Testis (tissue), 3 donors: ENCODE results near the gene ST7. TPM values are rescaled to one million over a fixed set of nuclear protein-coding genes. Genes with fewer than 3 reads are reported as not detected.
A peak's percentile ranks its signal among the peaks of the same experiment; 100 is the strongest.

ENCODE experiments used
- DNase-seq: peaks from one replicate; pipeline ENCODE4 v3.0.0-alpha.2; 2019
- H3K27ac ChIP-seq, 2 donors: fragments of 200-600 bp; sonication (generic); one replicate each; pipeline ENCODE4 v1.5.1; 2019
- H3K27me3 ChIP-seq: fragments of 200-600 bp; sonication (generic); one replicate; pipeline ENCODE4 v1.5.1; 2019
- H3K36me3 ChIP-seq: fragments of 200-600 bp; sonication (generic); one replicate; pipeline ENCODE4 v1.5.1; 2017; ENCODE audit warnings: low read depth; ENCODE audit errors: missing control alignments
- H3K4me1 ChIP-seq: fragments of 200-600 bp; sonication (generic); one replicate; pipeline ENCODE4 v1.5.1; 2019
- H3K4me3 ChIP-seq, 2 donors: fragments of 200-600 bp; sonication (generic); one replicate each; pipeline ENCODE4 v1.5.1; 2017 to 2019
- H3K9me3 ChIP-seq: fragments of 200-600 bp; sonication (generic); one replicate; pipeline ENCODE4 v1.5.1; 2017
- CTCF ChIP-seq, 3 experiments: fragments of 450-650 bp in 2 of 3; fragments of 200-600 bp in 1 of 3; sonication (generic) in 1 of 3; IDR thresholded peaks; one replicate each; pipeline ENCODE4 v1.5.1; 2016 to 2019; ENCODE audit warnings: antibody characterized with exemption in 3 of 3, mild to moderate bottlenecking in 2 of 3, moderate library complexity in 1 of 3
- POLR2A ChIP-seq: fragments of 450-650 bp; IDR thresholded peaks from one replicate; pipeline ENCODE4 v1.6.1; 2017; ENCODE audit warnings: antibody characterized with exemption, mild to moderate bottlenecking, moderate library complexity
- WGBS, 2 donors: methylation state at CpG; one replicate each; pipeline ENCODE4 v1.1.5; 2018; 5-methylcytosine and 5-hydroxymethylcytosine counted together
- intact Hi-C: fragments of 100-400 bp; cut with DNase I; formaldehyde crosslinking; loops from one replicate; pipeline ENCODE4 v1.15.1; 2023; ENCODE audit warnings: low total_unique reads
- polyA plus RNA-seq: library from polyadenylated mRNA; stranded (reverse); fragments of 350-450 nt; fragmentation: Illumina TruSeq; extraction: RNeasy Lipid Tissue Mini Kit (QIAGEN cat#74804); gene quantifications from one replicate; pipeline ENCODE4 v1.2.3, GENCODE V29; 2014; ENCODE audit warnings: low read depth, low replicate concordance; ENCODE audit not compliant: insufficient read depth
- total RNA-seq, 2 donors: library from RNA; depleted of rRNA; stranded (reverse); fragments of >200 nt; gene quantifications; one replicate each; pipeline ENCODE4 v1.2.3, GENCODE V29; 2016

Gene ST7
- total and polyA plus RNA-seq, 3 donors from 2014 or later: 15.9 to 25.3 (median 23.2) TPM

DNA sequence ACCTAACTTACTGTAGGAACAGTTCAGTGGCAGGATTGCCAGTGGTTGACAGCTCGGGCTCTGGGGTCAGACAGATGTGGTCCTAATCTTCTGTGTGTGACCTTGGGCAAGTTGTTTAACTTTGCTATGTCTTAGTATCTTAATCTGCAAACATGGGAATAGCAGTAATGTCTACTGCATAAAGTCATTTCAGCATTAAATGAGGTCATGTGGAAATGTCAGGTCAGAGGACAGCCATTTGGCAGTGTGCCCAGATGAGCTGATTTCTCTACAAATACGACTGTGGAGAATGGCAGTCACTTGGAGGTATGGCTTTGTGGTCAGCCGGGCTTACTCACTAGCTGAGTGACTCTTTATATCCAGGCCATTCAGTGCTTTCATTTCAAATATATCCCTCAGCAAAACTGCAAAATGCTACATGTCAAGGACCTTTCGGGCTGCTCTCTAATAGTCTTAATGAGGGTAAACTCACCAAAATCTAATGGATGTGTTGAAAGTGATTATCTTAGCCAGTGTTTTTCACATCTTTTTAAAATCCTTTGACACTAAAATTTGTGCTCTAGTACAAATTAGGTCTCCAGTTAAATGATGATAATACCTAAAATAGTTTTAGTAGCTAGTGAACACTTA lies 171.4 kb downstream of the ST7 start:
- Histone ChIP-seq H3K4me1 (no peaks in the 10 kb centered on the region), H3K36me3 (no peaks in the 10 kb centered on the region), H3K27me3 (no peaks in the 10 kb centered on the region), H3K9me3 (no peaks in the 10 kb centered on the region), H3K4me3 (no peak overlapping the region), H3K27ac (no peak overlapping the region)
- 64 to 67% methylated on average over 4 of the region's 4 CpGs for WGBS, 2 donors
- DNase-seq: peak; percentile 55
- intact Hi-C loops: no loop called here
- TF ChIP-seq CTCF (IDR thresholded peaks at IDR 0.05) (no peak), POLR2A (no peak)

DNA sequence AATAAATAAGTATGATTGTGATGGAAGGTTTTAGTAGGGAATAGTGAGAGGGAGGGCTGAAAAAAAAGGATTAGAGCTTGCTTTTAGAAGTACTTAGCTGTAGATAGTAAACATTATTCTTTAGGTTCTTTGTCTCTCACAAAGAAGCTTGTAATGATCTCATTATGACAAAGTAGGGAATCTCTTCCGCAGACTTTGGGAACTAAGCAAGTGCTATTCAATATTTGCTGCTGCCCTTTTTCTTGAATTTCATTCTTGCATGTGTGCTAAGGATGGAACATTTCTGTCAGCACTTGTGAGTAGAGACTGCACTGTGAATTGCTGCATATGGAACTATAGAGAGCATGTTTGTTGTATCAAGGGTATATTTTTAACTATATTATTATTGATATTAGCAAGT lies 173.4 kb downstream of the ST7 start:
- no peaks in the 10 kb centered on the region for H3K36me3 ChIP-seq
- DNase-seq: no peak
- no peaks in the 10 kb centered on the region for H3K4me1 ChIP-seq
- TF ChIP-seq POLR2A: no peak
- H3K9me3 ChIP-seq: no peaks in the 10 kb centered on the region
- intact Hi-C loops: no loop called here
- 97 to 100% methylated on average over 1 of the region's 1 CpG for WGBS, 2 donors
- H3K4me3 ChIP-seq: no peak overlapping the region
- no peak overlapping the region for H3K27ac ChIP-seq
- no peaks in the 10 kb centered on the region for H3K27me3 ChIP-seq

DNA sequence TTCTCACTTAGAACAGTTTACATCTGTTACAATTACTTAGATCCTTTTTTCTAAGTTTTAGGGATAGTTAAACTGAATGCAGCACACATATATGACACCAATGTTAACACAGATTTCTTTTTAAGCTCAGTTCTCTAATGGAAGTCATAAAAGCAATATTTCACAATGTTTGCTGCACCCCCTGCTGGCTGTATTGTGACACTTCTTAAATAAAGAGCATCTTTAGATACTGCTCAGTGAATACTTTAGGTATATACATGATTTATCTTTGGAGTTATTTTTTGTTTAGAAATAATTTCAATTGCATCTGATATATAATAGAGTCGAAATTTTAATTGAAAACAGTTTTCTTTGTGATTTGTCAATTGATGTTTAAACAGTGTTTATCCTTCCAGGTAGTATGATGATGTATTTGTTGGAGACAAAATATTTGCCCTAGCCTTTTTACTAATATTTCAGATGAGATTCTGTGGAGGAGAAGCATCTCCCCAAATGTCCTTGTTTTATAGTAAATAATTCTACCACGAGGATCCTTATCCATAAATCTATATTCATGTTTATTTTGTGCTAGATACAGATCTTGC lies 174.4 kb downstream of the ST7 start:
- no peaks in the 10 kb centered on the region for H3K27me3 ChIP-seq

DNA sequence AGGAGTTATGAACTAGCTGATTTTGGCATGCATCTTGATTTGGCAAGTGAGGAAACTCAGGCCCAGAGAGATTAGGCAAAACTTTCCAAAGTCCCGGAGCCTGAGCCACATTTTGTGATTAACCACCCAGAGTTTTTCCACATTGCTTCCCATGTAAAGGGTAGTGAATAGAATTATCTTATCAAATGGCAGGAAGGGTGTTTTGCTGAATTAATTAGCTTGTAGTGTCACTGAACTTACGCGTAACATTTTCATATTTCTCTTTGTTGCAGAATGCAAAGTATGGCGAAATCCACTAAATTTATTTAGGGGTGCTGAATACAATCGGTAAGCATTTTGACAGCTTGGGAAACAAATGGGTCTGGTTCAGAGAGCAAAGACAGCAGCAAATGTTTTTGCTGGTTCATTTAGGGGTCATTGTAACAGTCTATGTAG lies 176.2 kb downstream of the ST7 start:
- Histone ChIP-seq H3K36me3 (no peaks in the 10 kb centered on the region), H3K9me3 (no peaks in the 10 kb centered on the region), H3K27me3 (no peaks in the 10 kb centered on the region), H3K27ac (no peak overlapping the region), H3K4me1 (no peaks in the 10 kb centered on the region), H3K4me3 (no peak overlapping the region)
- no peak for DNase-seq
- no peak for TF ChIP-seq CTCF (IDR thresholded peaks at IDR 0.05)
- no peak for TF ChIP-seq POLR2A
- intact Hi-C loops: no loop called here
- 69 to 72% methylated on average over 5 of the region's 5 CpGs for WGBS, 2 donors

More for the DNA sequence above, 174.4 kb downstream of the ST7 start:
- no peaks in the 10 kb centered on the region for H3K9me3 ChIP-seq
- no peak overlapping the region for H3K27ac ChIP-seq
- no peaks in the 10 kb centered on the region for H3K4me1 ChIP-seq
- no peak overlapping the region for H3K4me3 ChIP-seq
- 38 to 43% methylated on average over 2 of the region's 2 CpGs for WGBS, 2 donors
- H3K36me3 ChIP-seq: no peaks in the 10 kb centered on the region
- TF ChIP-seq CTCF (IDR thresholded peaks at IDR 0.05) (peak; percentile 52 to 74 (median 66)), POLR2A (no peak)
- DNase-seq: peak; percentile 64
- intact Hi-C loops: no loop called here

DNA sequence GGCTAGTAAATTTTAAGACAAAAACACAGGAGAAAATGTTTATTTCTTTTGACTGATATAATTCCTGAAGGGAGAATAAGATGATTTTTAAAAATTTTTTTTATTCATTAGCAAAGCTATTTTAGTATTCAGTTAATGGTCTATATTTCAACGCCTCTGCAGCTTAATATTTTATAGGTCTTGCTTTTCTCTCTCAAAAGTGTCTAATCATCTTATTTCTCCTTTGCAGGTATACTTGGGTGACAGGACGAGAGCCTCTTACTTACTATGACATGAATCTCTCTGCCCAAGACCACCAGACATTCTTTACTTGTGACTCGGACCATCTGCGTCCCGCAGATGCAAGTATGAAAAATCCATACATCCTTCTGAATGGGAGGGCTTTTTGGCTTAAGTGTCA lies 177.0 kb downstream of the ST7 start:
- no peak for TF ChIP-seq POLR2A
- Histone ChIP-seq H3K4me3 (no peak overlapping the region), H3K4me1 (no peaks in the 10 kb centered on the region), H3K36me3 (no peaks in the 10 kb centered on the region), H3K9me3 (no peaks in the 10 kb centered on the region), H3K27me3 (no peaks in the 10 kb centered on the region), H3K27ac (no peak overlapping the region)
- no peak for DNase-seq
- 94 to 98% methylated on average over 5 of the region's 5 CpGs for whole genome bisulfite sequencing, 2 donors
- intact Hi-C loops: no loop called here
